ENCODE results near the gene PRAME. TPM values are rescaled to one million over a fixed set of nuclear protein-coding genes. Genes with fewer than 3 reads are reported as not detected.

Gene PRAME
- total and polyA plus RNA-seq, 2 donors (not counting 3 experiments of a cell fraction or from before 2014, with no cell fraction given), result 0.07 TPM; not detected in 1

DNA sequence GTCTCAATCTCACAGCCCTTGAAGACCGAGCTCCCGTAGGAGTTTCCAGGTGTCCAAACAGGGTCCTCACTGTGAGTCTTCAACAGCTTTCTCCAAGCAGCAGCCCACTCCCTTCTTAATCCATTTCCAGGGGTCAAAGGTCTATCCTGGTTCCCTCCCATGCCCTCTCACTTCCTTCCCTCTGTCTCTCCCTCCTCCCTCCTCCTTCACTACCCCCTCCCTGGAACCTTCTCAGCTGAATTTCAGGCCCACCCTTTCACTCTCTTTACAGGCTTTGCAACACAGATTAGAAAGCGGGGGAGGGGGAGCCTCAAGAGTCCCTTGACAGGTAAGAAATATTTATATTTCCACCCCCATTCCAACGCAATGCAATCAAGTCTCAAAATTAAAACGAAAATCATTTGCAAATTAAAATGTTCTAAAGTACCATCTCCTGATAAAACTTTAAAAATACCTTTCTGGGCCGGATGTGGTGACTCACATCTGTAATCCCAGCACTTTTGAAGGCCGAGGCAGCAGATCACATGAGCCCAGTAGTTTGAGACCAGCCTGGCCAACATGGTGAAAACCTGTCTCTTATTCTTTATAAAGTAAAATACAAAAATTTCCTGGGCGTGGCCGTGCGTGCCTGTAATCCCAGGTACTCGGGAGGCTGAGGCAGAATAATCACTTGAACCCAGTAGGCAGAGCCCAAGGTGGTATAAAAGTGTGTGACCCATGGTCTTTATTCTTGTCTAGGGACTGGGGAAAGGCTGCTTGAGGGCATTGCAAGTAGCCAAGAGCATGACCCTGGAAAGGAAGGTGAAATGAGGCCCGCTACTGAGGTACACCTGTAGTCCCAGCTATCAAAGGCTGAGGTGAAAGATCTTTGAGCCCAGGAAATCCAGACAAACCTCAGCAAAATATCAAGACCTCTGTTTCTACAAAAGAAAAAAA lies 38.1 kb downstream of the PRAME start:
- intact Hi-C loops (cut with micrococcal nuclease), result no loop called here
- ChIA-PET CTCF (interaction anchor here (1.2 to 3.0 kb wide), 6 partner anchors 12 to 55 kb away, joined by 3 to 18 read pairs (median 3); partner anchors contain the start of genes PRAME and ZNF280B), POLR2A (no interaction called here)
- H3K4me2 ChIP-seq (ENCODE audit: insufficient read depth, low read length), result no peak overlapping the region
- no TSS peak for BruUV-seq (replicated peaks)
- dilution Hi-C loops (cut with MboI; ENCODE audit: extremely low pct_ligation_motif_present, low sequenced_read_pairs), result no loop called here
- peak; percentile 21 for FAIRE-seq
- peaks cover 0 to 4% of the 10 kb centered on the region in 2 experiments for H3K27me3 ChIP-seq (ENCODE audit: control insufficient read depth in 2 of 2, insufficient read depth in 2 of 2, low read length in 2 of 2)
- no peak overlapping the region for H2AFZ ChIP-seq (ENCODE audit: low read depth, low read length)
- H3K9me3 ChIP-seq (replicated peaks; ENCODE audit: control insufficient read depth, insufficient read depth, low read length), result no peaks in the 10 kb centered on the region
- no peaks in the 10 kb centered on the region for H3K9me1 ChIP-seq (replicated peaks; ENCODE audit: control insufficient read depth, extremely low read depth, insufficient read depth, low read length)
- no peak overlapping the region for H3K27ac ChIP-seq (ENCODE audit: insufficient read depth, low read depth, low read length)
- no peaks in the 10 kb centered on the region for H3K36me3 ChIP-seq (ENCODE audit: control insufficient read depth in 2 of 2, extremely low read depth in 1 of 2, insufficient read depth in 2 of 2, low read length in 2 of 2)
- no peak for DNase-seq (ENCODE audit: low read depth, low spot score)
- TF ChIP-seq JUN (IDR thresholded peaks at IDR 0.05; ENCODE audit: borderline replicate concordance, insufficient read depth, insufficient read length, low read depth) (peak; percentile 3), EZH2 (IDR thresholded peaks at IDR 0.05; ENCODE audit: borderline replicate concordance, low read depth, low read length, severe bottlenecking) (no peak), MYC (IDR thresholded peaks at IDR 0.05; ENCODE audit: low read depth, low read length) (no peak), POLR2AphosphoS5 (IDR thresholded peaks at IDR 0.05; ENCODE audit: insufficient read depth, low read depth, low read length) (no peak), CTCF (IDR thresholded peaks at IDR 0.05; ENCODE audit: extremely low read depth in 1 of 2, insufficient read depth in 1 of 2, low read depth in 1 of 2, low read length in 2 of 2) (no peak), MAX (IDR thresholded peaks at IDR 0.05; ENCODE audit: insufficient read depth, insufficient read length) (no peak), FOS (IDR thresholded peaks at IDR 0.05; ENCODE audit: borderline replicate concordance, insufficient read depth, low read length) (peak; percentile 50), POLR2A (IDR thresholded peaks at IDR 0.05; ENCODE audit: low read depth, low read length) (no peak), GATA2 (IDR thresholded peaks at IDR 0.05; ENCODE audit: insufficient read depth, insufficient read length, low read depth, low read length) (no peak)
- no peak overlapping the region for H3K9ac ChIP-seq (replicated peaks; ENCODE audit: extremely low read depth, insufficient read depth, low read length)
- no peaks in the 10 kb centered on the region for H3K79me2 ChIP-seq (ENCODE audit: control insufficient read depth, insufficient read depth, low read length)
- no peaks in the 10 kb centered on the region for H4K20me1 ChIP-seq (replicated peaks; ENCODE audit: control insufficient read depth, extremely low read depth, insufficient read depth, low read length)
- H3K4me1 ChIP-seq (ENCODE audit: control insufficient read depth, extremely low read depth, insufficient read depth, low read length), result peaks cover 5% of the 10 kb centered on the region
- no peak overlapping the region for H3K4me3 ChIP-seq (replicated peaks in 1 of 3; ENCODE audit: insufficient read depth in 1 of 3, low read depth in 1 of 3, low read length in 3 of 3)

Measured in endothelial cell of umbilical vein (primary cell).